ENCODE data around the gene SMS. TPM values are rescaled to one million over a fixed set of nuclear protein-coding genes. Genes with fewer than 3 reads are reported as not detected.

Gene SMS
- total and polyA plus RNA-seq, 2 of the 13 experiments (the other 11 are each of a cell fraction or from before 2014, with no cell fraction given) = 40.5 to 91.9 TPM

DNA sequence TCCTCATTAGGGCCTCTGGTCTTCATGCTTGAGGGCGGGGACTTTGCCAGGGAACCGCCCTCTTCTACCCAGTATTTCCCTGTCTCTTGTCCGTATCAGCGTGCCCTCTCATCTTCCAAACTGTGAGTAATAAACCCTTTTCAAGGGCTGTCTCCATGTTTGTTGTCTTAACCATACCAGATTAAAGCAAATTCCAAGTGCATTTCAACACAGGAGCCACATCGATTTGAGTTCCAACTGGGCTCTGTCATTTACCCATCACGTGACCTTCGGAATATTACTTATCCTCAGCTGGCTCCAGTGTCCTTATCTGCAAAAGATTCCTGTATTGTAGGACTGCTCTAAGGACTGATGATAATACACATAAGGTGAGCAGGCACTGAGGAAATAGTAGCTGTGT is 85.2 kb downstream of the SMS start:
- H3K9me3 ChIP-seq (ENCODE audit: low read length) = no peaks in the 10 kb centered on the region
- DNase-seq (ENCODE audit: low spot score) (peak; percentile 46), FAIRE-seq (no peak), ATAC-seq (peak; percentile 80)
- in situ Hi-C loops (cut with HindIII; ENCODE audit: extremely low pct_ligation_motif_present, low pct_unique_long_range_greater_than_20kb) = no loop called here
- no peaks in the 10 kb centered on the region for H4K20me1 ChIP-seq (ENCODE audit: insufficient read depth, low read length)
- intact Hi-C loops (cut with micrococcal nuclease; ENCODE audit: unreplicated experiment) = no loop called here
- no peaks in the 10 kb centered on the region for H3K79me2 ChIP-seq (ENCODE audit: insufficient read depth, low read length)
- no peak overlapping the region for H3K4me3 ChIP-seq (replicated peaks in 1 of 3; ENCODE audit: insufficient read depth in 1 of 3, low read depth in 2 of 3, low read length in 3 of 3)
- no peaks in the 10 kb centered on the region for H3K27me3 ChIP-seq (ENCODE audit: control insufficient read depth in 1 of 2, insufficient read depth in 2 of 2, low read length in 2 of 2)
- no peaks in the 10 kb centered on the region for H3K36me3 ChIP-seq (replicated peaks in 1 of 2; ENCODE audit: control insufficient read depth in 1 of 2, insufficient read depth in 2 of 2, low read length in 2 of 2)
- H2AFZ ChIP-seq (ENCODE audit: low read length) = no peak overlapping the region
- peaks cover 13% of the 10 kb centered on the region; the same call in 1 of the 2 replicates for H3K4me1 ChIP-seq (ENCODE audit: insufficient read depth, low read length)
- BruUV-seq (replicated peaks) = no TSS peak
- H3K9ac ChIP-seq (ENCODE audit: insufficient read depth, low read depth, low read length) = no peak overlapping the region
- H3K27ac ChIP-seq (ENCODE audit: extremely low read length, insufficient read depth, low read length) = peak overlapping the region; percentile 30
- 44% methylated on average over 7 of the region's 7 CpGs for WGBS (ENCODE audit: low lambda C conversion rate)
- no peak overlapping the region for H3K4me2 ChIP-seq (ENCODE audit: low read depth, low read length)
- CTCF ChIA-PET (ENCODE audit: low intra/inter-chr PET ratio, low total read pairs) = no interaction called here
- POLR2A ChIA-PET = no interaction called here
- 0 out of 2 replicates have a peak, but pooled peaks have one; percentile 19 for TF ChIP-seq NCOA2 (CRISPR knock-in tag; IDR thresholded peaks at IDR 0.05)
- TF ChIP-seq NFRKB (IDR thresholded peaks at IDR 0.05) = no peak
- TF ChIP-seq ONECUT2 (CRISPR knock-in tag; IDR thresholded peaks at IDR 0.05) = peak; percentile 64
- TF ChIP-seq BHLHE40 (IDR thresholded peaks at IDR 0.05; ENCODE audit: low read length) = peak; percentile 54; the same call in 1 of the 2 replicates
- TF ChIP-seq, protein P1, sequence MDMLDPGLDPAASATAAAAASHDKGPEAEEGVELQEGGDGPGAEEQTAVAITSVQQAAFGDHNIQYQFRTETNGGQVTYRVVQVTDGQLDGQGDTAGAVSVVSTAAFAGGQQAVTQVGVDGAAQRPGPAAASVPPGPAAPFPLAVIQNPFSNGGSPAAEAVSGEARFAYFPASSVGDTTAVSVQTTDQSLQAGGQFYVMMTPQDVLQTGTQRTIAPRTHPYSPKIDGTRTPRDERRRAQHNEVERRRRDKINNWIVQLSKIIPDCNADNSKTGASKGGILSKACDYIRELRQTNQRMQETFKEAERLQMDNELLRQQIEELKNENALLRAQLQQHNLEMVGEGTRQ (IDR thresholded peaks at IDR 0.05; ENCODE audit: low read depth, low read length) = peak; percentile 79
- TF ChIP-seq, protein P1 (CRISPR knock-in tag; IDR thresholded peaks at IDR 0.05; ENCODE audit: borderline replicate concordance) = peak; percentile 76; the same call in 1 of the 2 replicates
- peak; percentile 49; the same call in 1 of the 2 replicates for TF ChIP-seq GATAD2A (CRISPR knock-in tag; IDR thresholded peaks at IDR 0.05)
- peak; percentile 60 for TF ChIP-seq TEAD3 (CRISPR knock-in tag; optimal IDR thresholded peaks at IDR 0.05; ENCODE audit: borderline replicate concordance)
- TF ChIP-seq SALL1 (CRISPR knock-in tag; IDR thresholded peaks at IDR 0.05) = 0 out of 2 replicates have a peak, but pooled peaks have one; percentile 14
- peak; percentile 72; the same call in 1 of the 2 replicates for TF ChIP-seq RAD51 (IDR thresholded peaks at IDR 0.05; ENCODE audit: borderline replicate concordance)
- TF ChIP-seq CEBPB (IDR thresholded peaks at IDR 0.05; ENCODE audit: borderline replicate concordance, low read depth, low read length) = 0 out of 2 replicates have a peak, but pooled peaks have one; percentile 32
- peak; percentile 69 for TF ChIP-seq FOSL2 (CRISPR knock-in tag; IDR thresholded peaks at IDR 0.05)
- TF ChIP-seq SOX6 (IDR thresholded peaks at IDR 0.05) = no peak
- 0 out of 2 replicates have a peak, but pooled peaks have one; percentile 20 for TF ChIP-seq SOX6 (CRISPR knock-in tag; IDR thresholded peaks at IDR 0.05)
- TF ChIP-seq ZNF619 (CRISPR knock-in tag; IDR thresholded peaks at IDR 0.05) = no peak
- TF ChIP-seq ARID3A (IDR thresholded peaks at IDR 0.05; ENCODE audit: low read depth, low read length) = 0 out of 2 replicates have a peak, but pooled peaks have one; percentile 43
- TF ChIP-seq, protein P2, sequence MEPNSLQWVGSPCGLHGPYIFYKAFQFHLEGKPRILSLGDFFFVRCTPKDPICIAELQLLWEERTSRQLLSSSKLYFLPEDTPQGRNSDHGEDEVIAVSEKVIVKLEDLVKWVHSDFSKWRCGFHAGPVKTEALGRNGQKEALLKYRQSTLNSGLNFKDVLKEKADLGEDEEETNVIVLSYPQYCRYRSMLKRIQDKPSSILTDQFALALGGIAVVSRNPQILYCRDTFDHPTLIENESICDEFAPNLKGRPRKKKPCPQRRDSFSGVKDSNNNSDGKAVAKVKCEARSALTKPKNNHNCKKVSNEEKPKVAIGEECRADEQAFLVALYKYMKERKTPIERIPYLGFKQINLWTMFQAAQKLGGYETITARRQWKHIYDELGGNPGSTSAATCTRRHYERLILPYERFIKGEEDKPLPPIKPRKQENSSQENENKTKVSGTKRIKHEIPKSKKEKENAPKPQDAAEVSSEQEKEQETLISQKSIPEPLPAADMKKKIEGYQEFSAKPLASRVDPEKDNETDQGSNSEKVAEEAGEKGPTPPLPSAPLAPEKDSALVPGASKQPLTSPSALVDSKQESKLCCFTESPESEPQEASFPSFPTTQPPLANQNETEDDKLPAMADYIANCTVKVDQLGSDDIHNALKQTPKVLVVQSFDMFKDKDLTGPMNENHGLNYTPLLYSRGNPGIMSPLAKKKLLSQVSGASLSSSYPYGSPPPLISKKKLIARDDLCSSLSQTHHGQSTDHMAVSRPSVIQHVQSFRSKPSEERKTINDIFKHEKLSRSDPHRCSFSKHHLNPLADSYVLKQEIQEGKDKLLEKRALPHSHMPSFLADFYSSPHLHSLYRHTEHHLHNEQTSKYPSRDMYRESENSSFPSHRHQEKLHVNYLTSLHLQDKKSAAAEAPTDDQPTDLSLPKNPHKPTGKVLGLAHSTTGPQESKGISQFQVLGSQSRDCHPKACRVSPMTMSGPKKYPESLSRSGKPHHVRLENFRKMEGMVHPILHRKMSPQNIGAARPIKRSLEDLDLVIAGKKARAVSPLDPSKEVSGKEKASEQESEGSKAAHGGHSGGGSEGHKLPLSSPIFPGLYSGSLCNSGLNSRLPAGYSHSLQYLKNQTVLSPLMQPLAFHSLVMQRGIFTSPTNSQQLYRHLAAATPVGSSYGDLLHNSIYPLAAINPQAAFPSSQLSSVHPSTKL (CRISPR knock-in tag; IDR thresholded peaks at IDR 0.05) = peak; percentile 38; the same call in 1 of the 2 replicates

Data from HepG2 (cell line).